Right lobe of liver (tissue), 6 donors: ENCODE results near the gene NPAS1. TPM values are rescaled to one million over a fixed set of nuclear protein-coding genes. Genes with fewer than 3 reads are reported as not detected.
A peak's percentile ranks its signal among the peaks of the same experiment; 100 is the strongest.

Experiments used
- ATAC-seq, 4 donors: fragments of 200-7000 bp; cut with Tn5 transposase; one replicate each; pipeline ENCODE4 v1.9.1; 2020; ENCODE audit warnings: mild to moderate bottlenecking in 4 of 4, moderate library complexity in 4 of 4
- DNase-seq, 3 donors: peaks; one replicate each; pipeline ENCODE4 v3.0.0-alpha.2; 2020
- H3K27ac ChIP-seq, 3 donors: fragments of 200-600 bp; one replicate each; pipeline ENCODE4 v1.8.0; 2022
- H3K27me3 ChIP-seq, 2 donors: fragments of 200-600 bp; one replicate each; pipeline ENCODE4 v1.8.0; 2022
- H3K36me3 ChIP-seq, 4 donors: fragments of 200-600 bp; sonication (generic) in 1 of 4; one replicate each; pipeline versions ENCODE4 v1.5.1 to v1.8.0; 2017 to 2022; ENCODE audit warnings: control low read depth in 1 of 4
- H3K4me1 ChIP-seq, 4 donors: fragments of 200-600 bp; sonication (generic) in 1 of 4; one replicate each; pipeline versions ENCODE4 v1.5.1 to v1.8.0; 2017 to 2022; ENCODE audit warnings: control low read depth in 1 of 4
- H3K4me3 ChIP-seq, 3 donors: fragments of 200-600 bp; one replicate each; pipeline ENCODE4 v1.8.0; 2022
- H3K9me3 ChIP-seq, 4 donors: fragments of 200-600 bp; sonication (generic) in 1 of 4; one replicate each; pipeline versions ENCODE4 v1.5.1 to v1.8.0; 2017 to 2022; ENCODE audit warnings: control low read depth in 1 of 4
- CTCF ChIP-seq, 4 donors: fragments of 200-600 bp in 3 of 4; fragments of 450-650 bp in 1 of 4; IDR thresholded peaks; one replicate each; pipeline versions ENCODE4 v1.5.1 to v1.8.0; 2016 to 2022; ENCODE audit warnings: antibody characterized with exemption in 4 of 4, mild to moderate bottlenecking in 2 of 4
- POLR2A ChIP-seq: fragments of 450-650 bp; IDR thresholded peaks from one replicate; pipeline ENCODE4 v1.6.1; 2017; ENCODE audit warnings: antibody characterized with exemption, mild to moderate bottlenecking
- WGBS: methylation state at CpG from one replicate; pipeline ENCODE4 v1.1.6; 2018; ENCODE audit warnings: low coverage, low lambda C conversion rate; ENCODE audit not compliant: insufficient coverage; ENCODE audit errors: missing lambda C conversion rate; 5-methylcytosine and 5-hydroxymethylcytosine counted together
- intact Hi-C, 2 donors: fragments of 100-400 bp; cut with DNase I; formaldehyde crosslinking; loops; one replicate each; pipeline versions ENCODE4 v1.11.2 to v1.14.1; 2022
- total RNA-seq, 6 experiments: library from RNA; depleted of rRNA in 2 of 6; stranded (reverse); fragments of >200 nt in 2 of 6; fragmentation: NEBNext Ultra II Directional in 3 of 6; extraction: Animal tissue kit (Norgen Biotek cat#: 25700) in 3 of 6; gene quantifications; one replicate each; pipeline versions ENCODE4 v1.1.0 to v1.2.4, GENCODE V29; 2016 to 2023
- donor health status: DM: no; HTN: yes; CAD: no.
- donor health status: DM: no; HTN: no; CAD: no.
- donor health status: DM: no; HTN: no; CAD: no.
- donor health status: DM: no; HTN: yes; CAD: no.
- donor health status: DM: no; HTN: yes; CAD: no.

Gene NPAS1
- total RNA-seq, 6 experiments from 2014 or later: 1.3 to 1.7 TPM; not detected in 4

DNA sequence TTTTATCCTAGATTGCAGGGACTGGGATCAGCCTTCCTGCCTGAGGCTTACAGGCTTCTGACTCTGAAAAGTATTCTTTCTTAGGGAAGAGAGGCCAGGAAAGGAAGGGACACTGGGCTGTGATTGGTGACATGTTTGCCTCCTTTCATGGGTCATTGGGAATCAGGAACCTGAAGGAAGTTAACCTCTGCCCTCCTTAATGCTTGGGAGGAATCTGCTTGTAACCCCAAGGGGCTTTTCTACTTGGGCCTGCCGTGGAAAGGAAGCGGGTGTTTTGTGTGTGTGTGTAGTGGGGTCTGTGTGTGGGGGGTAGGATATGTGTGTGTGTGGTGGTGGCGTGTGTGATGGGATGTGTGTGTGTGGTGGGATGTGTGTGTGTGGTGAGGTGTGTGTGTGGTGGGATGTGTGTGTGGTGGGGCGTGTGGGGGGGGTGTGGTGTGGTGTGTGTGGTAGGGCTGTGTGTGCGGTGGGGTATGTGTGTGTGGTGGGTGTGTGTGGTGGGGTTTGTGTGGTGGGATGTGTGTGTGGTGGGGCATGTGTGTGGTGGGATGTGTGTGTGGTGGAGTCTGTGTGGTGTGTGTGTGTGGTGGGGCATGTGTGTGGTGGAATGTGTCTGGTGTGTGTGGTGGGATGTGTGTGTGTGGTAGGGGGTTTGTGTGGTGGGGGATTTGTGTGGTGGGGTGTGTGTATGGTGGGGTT, 41.3 kb upstream of the NPAS1 start:
- Histone ChIP-seq H3K36me3 (no peaks in the 10 kb centered on the region), H3K4me3 (no peak overlapping the region), H3K27ac (peak overlapping the region in 2 of 3 donors; percentile 27 to 74), H3K9me3 (no peaks in the 10 kb centered on the region), H3K27me3 (no peaks in the 10 kb centered on the region), H3K4me1 (peaks cover 0 to 72% (median 32%) of the 10 kb centered on the region in 4 donors)
- 67% methylated on average over 3 of the region's 5 CpGs for WGBS
- intact Hi-C loops: no loop called here
- no peak for DNase-seq
- no peak for ATAC-seq
- no peak for TF ChIP-seq POLR2A
- no peak for TF ChIP-seq CTCF (IDR thresholded peaks at IDR 0.05)

- no peak overlapping the region for H3K4me3 ChIP-seq
- intact Hi-C loops: no loop called here
Measured at GRCh38 chr19:46979126-46980105, 40.2 kb upstream of the NPAS1 start.

GRCh38 chr19:46980761-46981160, 38.9 kb upstream of the NPAS1 start:
- no peak for DNase-seq
- H3K4me1 ChIP-seq: peaks cover 0 to 69% (median 33%) of the 10 kb centered on the region in 4 donors
- intact Hi-C loops: no loop called here
- H3K4me3 ChIP-seq: no peak overlapping the region
- 86% methylated on average over 1 of the region's 3 CpGs for WGBS
- H3K27me3 ChIP-seq: no peaks in the 10 kb centered on the region
- no peaks in the 10 kb centered on the region for H3K9me3 ChIP-seq
- peak overlapping the region in 2 of 3 donors; percentile 45 to 97 for H3K27ac ChIP-seq
- H3K36me3 ChIP-seq: no peaks in the 10 kb centered on the region
- no peak for ATAC-seq
- TF ChIP-seq CTCF (IDR thresholded peaks at IDR 0.05) (no peak), POLR2A (no peak)

More at GRCh38 chr19:46979126-46980105, 40.2 kb upstream of the NPAS1 start:
- ATAC-seq: no peak
- TF ChIP-seq CTCF (IDR thresholded peaks at IDR 0.05): no peak
- TF ChIP-seq POLR2A: no peak
- Histone ChIP-seq H3K36me3 (no peaks in the 10 kb centered on the region), H3K27me3 (no peaks in the 10 kb centered on the region), H3K27ac (no peak overlapping the region), H3K4me1 (peaks cover 0 to 71% (median 33%) of the 10 kb centered on the region in 4 donors), H3K9me3 (no peaks in the 10 kb centered on the region)
- WGBS: 81% methylated on average over 10 of the region's 29 CpGs
- no peak for DNase-seq

GRCh38 chr19:46981286-46981945, 38.2 kb upstream of the NPAS1 start:
- Histone ChIP-seq H3K27ac (peak overlapping the region in 2 of 3 donors; percentile 45 to 97), H3K4me3 (no peak overlapping the region), H3K9me3 (no peaks in the 10 kb centered on the region), H3K36me3 (no peaks in the 10 kb centered on the region), H3K4me1 (peaks cover 0 to 69% (median 31%) of the 10 kb centered on the region in 4 donors), H3K27me3 (no peaks in the 10 kb centered on the region)
- intact Hi-C loops: no loop called here
- 37% methylated on average over 6 of the region's 8 CpGs for WGBS
- no peak for TF ChIP-seq POLR2A
- no peak for TF ChIP-seq CTCF (IDR thresholded peaks at IDR 0.05)
- DNase-seq (no peak), ATAC-seq (no peak)
